Esophagus muscularis mucosa (tissue), 4 donors: ENCODE measurements around the gene PSTPIP2. TPM values are rescaled to one million over a fixed set of nuclear protein-coding genes. Genes with fewer than 3 reads are reported as not detected.

Experiments
- DNase-seq: peaks from one replicate; pipeline ENCODE4 v3.0.0-alpha.2; 2017; ENCODE audit errors: extremely low spot score
- H3K27ac ChIP-seq, 4 donors: fragments of 200-600 bp; sonication (generic); replicated peaks in 1 of 4; 1 replicate in 3 of 4; 2 replicates in 1 of 4; pipeline ENCODE4 v1.5.1; 2016 to 2019; ENCODE audit warnings: mild to moderate bottlenecking in 1 of 4
- H3K27me3 ChIP-seq, 4 donors: fragments of 200-600 bp; sonication (generic); one replicate each; pipeline versions ENCODE4 v1.5.1 to v1.6.0; 2016 to 2019
- H3K36me3 ChIP-seq, 4 donors: fragments of 200-600 bp; sonication (generic); one replicate each; pipeline ENCODE4 v1.5.1; 2016 to 2019
- H3K4me1 ChIP-seq, 4 donors: fragments of 200-600 bp; sonication (generic); one replicate each; pipeline ENCODE4 v1.5.1; 2016 to 2019
- H3K4me3 ChIP-seq, 4 donors: fragments of 200-600 bp; sonication (generic); 1 replicate in 2 of 4; 2 replicates in 2 of 4; pipeline ENCODE4 v1.5.1; 2016 to 2019; ENCODE audit warnings: mild to moderate bottlenecking in 4 of 4, moderate library complexity in 1 of 4
- H3K9me3 ChIP-seq, 4 donors: fragments of 200-600 bp; sonication (generic); 1 replicate in 3 of 4; 2 replicates in 1 of 4; pipeline ENCODE4 v1.5.1; 2016 to 2019
- CTCF ChIP-seq, 3 experiments: fragments of 200-600 bp in 2 of 3; fragments of 450-650 bp in 1 of 3; sonication (generic) in 2 of 3; IDR thresholded peaks; one replicate each; pipeline ENCODE4 v1.5.1; 2017 to 2019; ENCODE audit warnings: antibody characterized with exemption in 3 of 3, mild to moderate bottlenecking in 2 of 3, moderate library complexity in 1 of 3
- EP300 ChIP-seq: sonication (generic); formaldehyde crosslinking; IDR thresholded peaks from one replicate; pipeline ENCODE4 v1.6.1; 2017; ENCODE audit warnings: antibody characterized with exemption
- POLR2A ChIP-seq: fragments of 450-650 bp; IDR thresholded peaks from one replicate; pipeline ENCODE4 v1.6.1; 2017; ENCODE audit warnings: antibody characterized with exemption, moderate library complexity, mild to moderate bottlenecking, low read depth
- POLR2AphosphoS5 ChIP-seq, 2 donors: sonication (generic); formaldehyde crosslinking; IDR thresholded peaks; one replicate each; pipeline ENCODE4 v1.6.1; 2017; ENCODE audit warnings: antibody characterized with exemption in 2 of 2
- WGBS: methylation state at CpG from one replicate; pipeline ENCODE4 v1.1.5; 2018; 5-methylcytosine and 5-hydroxymethylcytosine counted together
- intact Hi-C: fragments of 100-400 bp; cut with DNase I; formaldehyde crosslinking; loops from one replicate; pipeline ENCODE4 v1.15.1; 2023
- total RNA-seq, 4 donors: library from RNA; depleted of rRNA; stranded (reverse); fragments of >200 nt; gene quantifications; one replicate each; pipeline versions ENCODE4 v1.1.0 to v1.2.1, GENCODE V29; 2016

The PSTPIP2 gene
- total RNA-seq, 4 donors from 2014 or later = 5.6 to 10.8 (median 7.3) TPM

DNA sequence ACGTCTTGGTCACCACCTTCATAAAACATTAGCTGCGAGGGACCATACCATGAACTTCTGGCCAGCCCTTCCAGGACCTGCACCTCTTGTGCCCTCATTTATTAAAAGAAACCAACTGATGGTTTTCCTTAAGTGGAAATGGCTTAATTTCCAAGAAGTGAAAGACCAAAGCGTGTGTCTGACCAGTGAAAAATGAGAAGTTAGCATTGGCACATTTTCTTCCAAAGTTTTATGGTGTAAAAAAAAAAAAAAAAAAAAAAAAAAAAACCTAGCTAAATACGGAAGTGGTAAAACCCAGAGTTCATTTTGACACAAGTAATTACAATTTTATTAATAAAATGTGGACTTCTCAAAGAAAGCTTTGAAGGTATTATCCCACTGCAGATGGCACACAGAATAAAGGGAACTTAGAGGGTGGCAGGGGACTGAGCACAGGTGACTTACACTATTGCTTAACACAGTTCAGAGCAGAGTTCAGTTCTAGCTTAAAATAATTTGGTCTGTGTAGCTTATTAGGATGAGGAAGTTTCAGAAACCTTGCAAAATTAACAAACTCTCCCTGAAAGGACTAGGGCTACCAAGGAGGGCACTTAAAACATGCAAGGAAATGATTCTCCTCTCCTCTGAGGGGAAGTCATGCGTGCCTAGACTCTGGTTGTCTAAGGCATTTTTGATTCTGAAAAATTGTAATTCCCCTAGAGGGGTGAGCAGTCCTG is 62.8 kb downstream of the PSTPIP2 start:
- peaks cover 0 to 23% (median 6%) of the 10 kb centered on the region in 4 donors for H3K36me3 ChIP-seq
- 86% methylated on average over 5 of the region's 5 CpGs for WGBS
- H3K27me3 ChIP-seq = no peaks in the 10 kb centered on the region
- TF ChIP-seq POLR2AphosphoS5 (IDR thresholded peaks at IDR 0.05) (no peak), EP300 (no peak), CTCF (IDR thresholded peaks at IDR 0.05) (no peak), POLR2A (no peak)
- peak; percentile 37 for DNase-seq
- H3K4me3 ChIP-seq = no peak overlapping the region
- H3K4me1 ChIP-seq = no peaks in the 10 kb centered on the region
- no peaks in the 10 kb centered on the region for H3K9me3 ChIP-seq
- no peak overlapping the region for H3K27ac ChIP-seq
- intact Hi-C loops = no loop called here

DNA sequence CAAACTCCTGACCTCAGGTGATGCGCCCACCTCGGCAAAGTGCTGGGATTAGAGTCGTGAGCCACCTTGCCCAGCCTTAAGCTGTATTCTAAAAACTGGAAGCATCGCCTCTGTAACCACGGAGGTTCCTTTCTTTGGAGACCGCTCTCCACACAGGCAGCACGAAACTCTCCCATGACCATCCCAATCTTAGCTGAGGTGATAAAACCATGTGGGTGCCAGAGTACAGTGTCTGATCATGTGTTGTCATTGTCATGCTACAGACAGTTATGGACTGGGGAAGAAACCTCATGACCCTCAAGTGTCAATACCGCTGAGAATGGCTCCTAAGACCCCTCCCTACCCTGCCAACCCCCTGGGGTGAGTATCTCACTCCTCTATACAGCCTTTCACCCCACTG is 63.5 kb downstream of the PSTPIP2 start:
- Histone ChIP-seq H3K27me3 (no peaks in the 10 kb centered on the region), H3K4me3 (no peak overlapping the region), H3K4me1 (no peaks in the 10 kb centered on the region), H3K9me3 (no peaks in the 10 kb centered on the region), H3K27ac (no peak overlapping the region), H3K36me3 (peaks cover 0 to 23% (median 6%) of the 10 kb centered on the region in 4 donors)
- intact Hi-C loops = no loop called here
- peak; percentile 26 for DNase-seq
- WGBS = 94% methylated on average over 8 of the region's 8 CpGs
- TF ChIP-seq POLR2AphosphoS5 (IDR thresholded peaks at IDR 0.05) (no peak), CTCF (IDR thresholded peaks at IDR 0.05) (no peak), EP300 (no peak), POLR2A (no peak)

GRCh38 chr18:46007165-46007564 is 64.9 kb downstream of the PSTPIP2 start:
- Histone ChIP-seq H3K9me3 (no peaks in the 10 kb centered on the region), H3K36me3 (peaks cover 0 to 30% (median 6%) of the 10 kb centered on the region in 4 donors), H3K4me3 (no peak overlapping the region), H3K27me3 (no peaks in the 10 kb centered on the region), H3K27ac (no peak overlapping the region), H3K4me1 (no peaks in the 10 kb centered on the region)
- WGBS = 92% methylated on average over 4 of the region's 5 CpGs
- intact Hi-C loops = no loop called here
- TF ChIP-seq CTCF (IDR thresholded peaks at IDR 0.05) = no peak
- TF ChIP-seq POLR2AphosphoS5 (IDR thresholded peaks at IDR 0.05) = no peak
- TF ChIP-seq POLR2A = no peak
- no peak for TF ChIP-seq EP300
- DNase-seq = peak; percentile 50

- WGBS = 90% methylated on average over 1 of the region's 1 CpG
- DNase-seq = peak; percentile 14
- TF ChIP-seq POLR2AphosphoS5 (IDR thresholded peaks at IDR 0.05) (no peak), CTCF (IDR thresholded peaks at IDR 0.05) (no peak), POLR2A (no peak), EP300 (no peak)
- no peaks in the 10 kb centered on the region for H3K27me3 ChIP-seq
- no peaks in the 10 kb centered on the region for H3K4me1 ChIP-seq
- intact Hi-C loops = no loop called here
- no peak overlapping the region for H3K27ac ChIP-seq
- H3K9me3 ChIP-seq = no peaks in the 10 kb centered on the region
- H3K4me3 ChIP-seq = no peak overlapping the region
- H3K36me3 ChIP-seq = peaks cover 0 to 12% (median 0%) of the 10 kb centered on the region in 4 donors
Observed at GRCh38 chr18:46002934-46003333, 69.1 kb downstream of the PSTPIP2 start.
